Dermis microvascular lymphatic vessel endothelial cell (primary cell): Measurements from ENCODE around the gene CHST4. TPM values are rescaled to one million over a fixed set of nuclear protein-coding genes. Genes with fewer than 3 reads are reported as not detected.
"Not testable (repeated sequence)": the region's sequence is repeated elsewhere in the genome, so short reads cannot be mapped to it uniquely, and the experiment has no call there.

Experiments
- DNase-seq, 2 donors: peaks; one replicate each; pipeline versions ENCODE4 v3.0.0 to v3.0.0-alpha.2; 2010; ENCODE audit warnings: low read depth in 2 of 2
- total RNA-seq: library from RNA; depleted of rRNA; stranded (reverse); fragments of >200 nt; gene quantifications from 2 replicates; pipeline ENCODE4 v1.2.1, GENCODE V29; 2014

Gene CHST4
- total RNA-seq, 1 donor from 2014 or later, result not detected

- no peak for DNase-seq
Observed at GRCh38 chr16:71569621-71570020, 43.4 kb downstream of the CHST4 start.

- no peak for DNase-seq
Observed at GRCh38 chr16:71570144-71570543, 43.9 kb downstream of the CHST4 start.

- DNase-seq, result no peak
Observed at GRCh38 chr16:71572497-71573116, 46.4 kb downstream of the CHST4 start.

GRCh38 chr16:71573387-71574094 is 47.3 kb downstream of the CHST4 start:
- no peak for DNase-seq

- no peak for DNase-seq
Observed at GRCh38 chr16:71574702-71575101, 48.5 kb downstream of the CHST4 start.

GRCh38 chr16:71576971-71577370 is 50.7 kb downstream of the CHST4 start, which contains the start of gene TAT:
TAT (minus strand) TSS chr16:71577092; CDS start chr16:71576415, 677 bp downstream.
- no peak for DNase-seq

GRCh38 chr16:71582553-71582848 is 56.3 kb downstream of the CHST4 start:
- not testable (repeated sequence) for DNase-seq

- DNase-seq, result no peak
Observed at GRCh38 chr16:71584543-71585317, 58.5 kb downstream of the CHST4 start.

GRCh38 chr16:71585318-71585703 is 59.1 kb downstream of the CHST4 start:
- no peak for DNase-seq

Other genes with a start within 250 kb of the CHST4 start
- 29.1 and 29.3 TPM in 2 replicates for gene CMTR2, start 237.0 kb upstream of the CHST4 start, total RNA-seq
- not detected in 2 replicates for gene CALB2, start 167.7 kb upstream of the CHST4 start, total RNA-seq
- not detected in 2 replicates for gene TLE7, start 84.4 kb upstream of the CHST4 start, total RNA-seq
- gene ZNF23, start 64.2 kb upstream of the CHST4 start, total RNA-seq, result 2.4 and 3.8 TPM in 2 replicates
- 1.3 TPM in 2 replicates for gene ZNF19, start 37.1 kb upstream of the CHST4 start, total RNA-seq
- not detected in 2 replicates for gene TAT, start 50.7 kb downstream of the CHST4 start, total RNA-seq
- 0.39 and 0.51 TPM in 2 replicates for gene MARVELD3, start 99.8 kb downstream of the CHST4 start, total RNA-seq
- 4.5 and 6.3 TPM in 2 replicates for gene PHLPP2, start 198.3 kb downstream of the CHST4 start, total RNA-seq